GM18498 (cell line): ENCODE results near the gene SCAF1.
"Not testable (repeated sequence)": the region's sequence is repeated elsewhere in the genome, so short reads cannot be mapped to it uniquely, and the experiment has no call there.

Experiments
- ATAC-seq: cut with Tn5 transposase; IDR thresholded peaks from one replicate; pipeline ENCODE4 v1.9.1; 2021; ENCODE audit warnings: mild to moderate bottlenecking, moderate library complexity; ENCODE audit not compliant: unreplicated experiment

SCAF1 gene

DNA sequence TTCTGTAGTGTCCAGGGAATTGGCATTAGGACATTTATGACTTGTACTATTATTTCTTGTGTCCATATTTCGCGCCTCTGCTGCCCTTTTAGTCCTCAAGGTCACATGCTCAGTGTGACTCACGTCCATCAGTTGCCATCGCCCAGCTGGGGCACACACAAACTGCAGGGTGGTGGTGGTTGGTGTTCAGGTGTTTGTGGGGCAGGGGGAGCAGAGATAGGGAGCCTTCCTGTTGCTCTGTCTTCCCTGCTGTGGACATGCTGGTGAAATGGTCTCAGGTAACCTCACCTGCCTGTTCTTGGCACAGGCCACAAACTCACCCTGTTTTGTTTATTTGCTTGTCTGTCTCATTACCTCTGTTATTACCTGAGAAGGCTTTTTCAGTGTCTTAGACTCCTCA is 28.6 kb upstream of the SCAF1 start:
- no peak for ATAC-seq

DNA sequence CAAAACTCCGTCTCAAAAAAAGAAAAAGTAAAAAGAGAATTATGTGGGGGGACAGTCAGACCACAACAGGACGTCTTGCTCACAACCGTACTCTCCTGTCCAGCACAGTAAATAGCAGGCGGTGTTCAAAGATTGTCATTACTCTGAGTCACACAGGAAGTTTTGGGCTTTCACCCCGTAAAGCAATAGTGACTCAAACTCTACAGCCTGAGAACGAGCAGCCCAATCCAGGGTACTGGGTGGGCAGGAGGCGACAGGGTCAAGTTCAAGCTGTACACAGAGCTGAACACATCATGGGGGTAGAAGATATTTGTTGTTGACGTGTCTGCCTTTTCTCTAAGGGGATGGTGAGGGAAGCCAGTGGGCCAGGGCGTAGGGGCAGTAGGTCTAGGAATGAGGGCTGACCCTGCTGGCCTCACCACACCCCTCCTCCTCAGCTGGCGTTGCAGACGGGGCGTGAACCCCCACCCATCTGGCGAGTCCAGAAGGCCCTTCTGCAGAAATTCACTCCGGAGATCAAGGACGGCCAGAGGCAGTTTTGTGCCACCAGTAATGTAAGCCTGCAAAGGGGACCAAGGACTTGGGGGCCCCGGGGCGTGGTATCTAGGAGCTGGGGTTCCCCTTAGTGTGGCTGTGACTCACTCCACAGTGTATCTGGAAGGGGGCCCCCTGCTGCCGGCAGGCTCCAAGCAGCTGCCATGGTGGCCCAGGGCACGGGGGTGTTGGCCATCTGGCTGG is 27.7 kb upstream of the SCAF1 start:
- ATAC-seq = no peak

DNA sequence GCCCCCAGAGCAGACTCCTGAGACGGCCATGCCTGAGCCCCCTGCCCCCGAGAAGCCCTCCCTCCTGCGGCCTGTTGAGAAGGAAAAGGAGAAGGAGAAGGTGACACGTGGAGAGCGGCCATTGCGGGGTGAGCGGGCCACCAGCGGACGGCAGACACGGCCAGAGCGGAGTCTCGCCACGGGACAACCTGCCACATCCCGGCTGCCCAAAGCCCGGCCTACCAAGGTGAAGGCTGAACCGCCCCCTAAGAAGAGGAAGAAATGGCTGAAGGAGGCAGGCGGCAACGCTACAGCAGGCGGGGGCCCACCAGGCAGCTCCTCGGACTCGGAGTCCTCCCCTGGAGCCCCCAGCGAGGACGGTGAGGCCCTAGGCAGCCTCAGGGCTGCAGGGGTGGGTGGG is 26.1 kb upstream of the SCAF1 start:
- no peak for ATAC-seq

DNA sequence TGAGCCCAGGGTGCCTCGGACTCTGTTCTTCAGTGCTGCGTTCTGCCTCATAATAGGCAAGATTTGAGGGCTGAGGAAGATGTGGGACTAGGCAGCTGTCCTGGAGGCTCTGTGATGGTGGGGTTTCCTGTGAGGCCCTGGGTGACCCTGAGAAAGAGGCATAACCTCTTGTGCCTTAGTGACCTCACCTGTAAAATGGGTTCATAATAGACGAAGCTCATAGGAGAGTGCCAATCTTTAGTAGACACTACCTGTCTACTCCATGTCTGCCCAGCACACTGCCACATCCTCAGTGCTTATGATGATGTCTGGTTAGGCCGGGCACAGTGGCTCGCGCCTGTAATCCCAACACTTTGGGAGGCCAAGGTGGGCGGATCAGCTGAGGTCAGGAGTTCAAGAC is 25.5 kb upstream of the SCAF1 start:
- ATAC-seq = no peak

DNA sequence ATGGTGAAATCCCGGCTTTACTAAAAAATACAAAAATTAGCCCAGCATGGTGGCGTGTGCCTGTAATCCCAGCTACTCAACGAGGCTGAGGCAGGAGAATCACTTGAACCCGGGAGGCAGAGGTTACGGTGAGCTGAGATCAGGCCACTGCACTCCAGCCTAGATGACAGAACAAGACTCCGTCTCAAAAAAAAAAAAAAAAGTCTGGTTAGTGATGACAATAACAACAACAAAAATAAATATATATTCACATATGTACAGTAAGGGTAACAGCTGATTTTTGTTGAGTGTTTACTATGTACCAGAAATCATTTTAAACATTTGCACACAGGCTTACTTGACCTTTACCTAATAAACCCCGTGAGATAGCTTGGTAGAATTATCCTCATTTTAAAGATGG is 25.1 kb upstream of the SCAF1 start:
- ATAC-seq = no peak

DNA sequence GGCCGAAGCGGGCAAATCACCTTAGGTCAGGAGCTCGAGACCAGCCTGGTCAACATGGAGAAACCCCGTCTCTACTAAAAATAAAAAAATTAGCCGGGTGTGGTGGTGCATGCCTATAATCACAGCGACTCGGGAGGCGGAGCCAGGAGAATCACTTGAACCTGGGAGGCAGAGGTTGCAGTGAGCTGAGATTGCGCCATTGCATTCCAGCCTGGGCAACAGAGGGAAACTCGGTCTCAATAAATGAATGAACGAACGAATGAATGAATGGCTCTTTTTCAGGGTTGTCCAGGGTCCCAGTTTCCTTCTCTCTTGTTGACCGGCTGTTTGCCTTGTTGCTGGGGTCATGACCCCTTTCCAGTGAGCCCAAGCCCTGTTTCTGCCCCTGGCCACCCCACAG is 24.1 kb upstream of the SCAF1 start:
- ATAC-seq = not testable (repeated sequence)

DNA sequence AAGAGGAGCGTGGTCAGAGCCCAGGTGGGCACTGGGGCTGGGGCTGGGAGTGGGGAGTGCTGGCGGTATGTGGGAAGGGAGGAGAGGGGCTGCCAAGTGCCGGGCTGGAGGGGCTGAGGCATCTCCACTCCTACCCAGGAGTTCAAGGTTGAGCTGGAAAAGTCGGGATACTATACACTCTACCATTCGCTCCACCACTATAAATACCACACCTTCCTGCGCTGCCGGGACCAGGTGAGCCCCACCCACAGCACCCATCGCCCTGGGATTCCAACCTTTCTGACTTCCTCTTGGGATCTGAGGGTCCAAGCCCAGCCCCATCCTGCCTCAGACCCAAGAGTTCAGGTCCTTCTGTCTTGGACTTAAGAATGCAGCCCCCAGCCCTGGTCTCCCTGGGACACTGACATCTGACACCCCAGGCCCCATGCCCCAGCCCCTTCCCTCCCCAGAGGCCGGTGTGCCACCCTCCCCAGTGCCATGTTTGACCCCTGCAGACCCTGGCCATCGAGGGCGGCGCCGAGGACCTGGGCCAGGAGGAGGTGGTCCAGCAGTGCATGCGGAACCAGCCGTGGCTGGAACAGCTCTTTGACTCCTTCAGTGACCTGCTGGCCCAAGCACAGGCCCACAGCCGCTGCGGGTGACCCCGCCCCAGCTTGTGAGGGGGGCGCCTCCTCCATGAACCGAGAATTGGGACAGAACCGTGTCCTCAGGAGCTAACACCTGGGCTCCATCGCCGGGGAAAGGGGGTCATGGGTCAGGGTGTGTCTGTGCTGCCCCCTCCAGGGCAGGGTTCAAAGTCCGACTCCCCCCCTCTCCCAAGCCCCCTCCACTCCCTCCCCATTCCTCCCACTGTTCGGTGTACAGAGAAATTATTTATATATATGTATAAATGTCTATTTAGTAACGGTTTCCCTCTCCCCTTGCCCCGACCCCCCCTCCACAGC is 16.8 kb upstream of the SCAF1 start:
- ATAC-seq = no peak

DNA sequence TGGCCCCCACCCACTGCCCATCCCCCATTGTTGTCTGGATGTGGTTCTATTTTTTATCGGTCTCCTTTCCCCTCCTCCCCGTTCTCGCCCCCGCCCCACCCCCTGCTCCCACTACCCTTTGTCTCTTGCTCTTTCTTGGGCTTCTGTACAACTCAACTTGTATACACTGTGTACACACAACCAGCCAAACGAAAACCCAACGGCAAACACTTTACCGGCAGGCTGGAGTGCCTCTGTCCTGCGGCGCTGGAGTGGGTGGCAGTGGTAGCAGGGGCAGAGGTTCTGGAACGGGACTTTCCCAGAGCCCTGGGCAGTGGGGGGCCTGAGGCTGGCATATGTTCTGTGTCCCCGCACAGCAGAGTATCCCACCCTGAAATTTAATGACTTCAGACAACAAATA is 15.8 kb upstream of the SCAF1 start:
- ATAC-seq = no peak

DNA sequence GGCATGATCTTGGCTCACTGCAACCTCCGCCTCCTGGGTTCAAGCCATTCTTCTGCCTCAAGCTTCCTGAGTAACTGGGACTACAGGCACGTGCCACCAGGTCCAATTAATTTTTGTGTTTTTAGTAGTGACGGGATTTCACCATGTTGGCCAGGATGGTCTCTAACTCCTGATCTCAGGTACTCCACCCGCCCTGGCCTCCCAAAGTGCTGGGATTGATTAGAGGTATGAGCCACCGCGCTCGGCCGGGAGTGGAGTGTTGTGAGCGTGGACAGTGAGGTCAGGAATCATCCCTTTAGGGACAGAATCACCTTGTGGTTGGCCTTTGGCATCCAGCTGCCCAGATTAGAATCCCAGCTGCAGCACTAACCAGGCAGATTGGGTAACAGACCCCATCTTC is 12.3 kb upstream of the SCAF1 start:
- ATAC-seq = no peak

DNA sequence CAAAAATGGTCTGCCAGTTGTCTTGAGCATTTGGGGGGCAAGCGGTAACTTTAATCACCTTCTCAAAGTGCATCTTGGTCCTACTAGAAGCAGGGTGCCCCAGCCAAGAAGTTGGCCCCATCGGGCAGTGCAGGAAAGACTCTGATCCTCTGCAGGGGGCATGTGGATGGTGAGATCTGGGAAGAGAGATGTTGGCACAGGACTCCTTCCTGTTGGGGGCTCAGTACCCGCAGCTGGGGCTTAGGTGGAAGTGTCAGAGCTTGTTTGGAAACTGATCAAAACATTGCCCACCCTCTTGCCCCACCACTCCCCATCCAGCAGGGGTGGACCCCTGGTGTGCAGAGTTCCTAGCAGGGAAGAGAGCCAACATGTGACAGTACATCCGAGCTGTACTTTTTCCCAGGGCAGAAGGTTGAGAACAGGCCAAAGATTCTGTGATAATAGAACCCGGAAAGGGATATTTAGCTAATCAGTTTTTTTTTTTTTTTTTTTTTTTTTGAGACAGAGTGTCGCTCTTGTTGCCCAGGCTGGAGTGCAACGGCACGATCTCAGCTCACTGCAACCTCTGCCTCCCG is 10.9 kb upstream of the SCAF1 start:
- ATAC-seq = no peak

DNA sequence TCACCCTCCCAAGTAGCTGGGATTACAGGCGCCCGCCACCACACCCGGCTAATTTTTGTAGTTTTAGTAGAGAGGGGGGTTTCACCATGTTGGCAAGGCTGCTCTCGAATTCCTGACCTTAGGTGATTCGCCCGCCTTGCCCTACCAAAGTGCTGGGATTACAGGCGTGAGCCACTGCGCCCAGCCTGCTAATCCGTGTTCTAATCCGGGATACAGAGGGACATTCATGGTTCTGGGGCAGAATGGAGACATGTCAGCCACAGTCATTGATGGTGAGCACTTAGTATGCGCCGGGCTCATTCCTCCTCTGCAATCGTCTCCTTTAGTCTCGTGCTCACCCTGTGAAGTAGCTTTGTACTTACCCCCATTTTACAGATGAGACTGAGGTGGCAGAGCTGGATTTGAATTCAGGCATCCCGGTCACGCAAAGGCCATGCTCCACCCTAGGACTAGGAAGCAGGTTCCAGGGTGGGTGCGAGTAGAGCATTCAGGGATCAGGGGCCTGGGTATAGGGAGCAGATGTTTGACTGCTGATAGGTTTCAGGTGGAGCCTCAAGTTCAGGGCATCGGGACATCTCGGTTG is 10.3 kb upstream of the SCAF1 start:
- ATAC-seq = no peak

DNA sequence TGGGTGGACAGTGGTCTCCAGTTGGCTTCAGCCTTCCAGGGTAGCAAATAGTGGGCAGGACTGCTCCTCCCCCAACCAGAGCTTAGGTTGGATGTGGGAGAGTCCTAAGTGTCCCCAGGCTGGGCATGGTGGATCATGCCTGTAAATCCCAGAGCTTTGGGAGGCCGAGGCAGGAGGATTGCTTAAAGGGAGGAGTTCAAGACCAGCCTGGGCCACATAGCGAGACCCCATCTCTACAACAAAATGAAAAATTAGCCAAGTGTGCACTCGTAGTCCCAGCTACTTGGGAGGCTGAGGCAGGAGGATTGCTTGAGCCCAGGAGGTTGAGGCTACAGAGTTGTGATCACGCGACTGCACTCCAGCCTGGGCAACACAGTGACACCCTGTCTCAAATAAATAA is 9.4 kb upstream of the SCAF1 start:
- ATAC-seq = no peak

DNA sequence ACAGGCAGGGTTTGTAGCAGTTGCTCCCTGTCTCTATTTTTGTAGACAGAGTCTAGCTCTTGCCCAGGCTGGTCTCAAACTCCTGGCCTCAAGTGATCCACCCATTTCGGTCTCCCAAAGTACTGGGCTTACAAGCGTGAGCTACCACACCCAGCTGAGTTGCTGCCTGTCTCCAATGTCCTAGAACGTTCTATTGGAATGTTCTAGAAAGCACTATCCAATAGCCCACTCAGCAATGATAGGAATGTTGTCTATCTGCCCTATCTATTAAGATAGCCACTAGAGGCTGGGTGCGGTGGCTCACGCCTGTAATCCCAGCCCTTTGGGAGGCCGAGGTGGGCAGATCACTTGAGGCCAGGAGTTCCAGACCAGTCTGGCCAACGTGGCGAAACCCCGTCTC is 8.7 kb upstream of the SCAF1 start:
- not testable (repeated sequence) for ATAC-seq

DNA sequence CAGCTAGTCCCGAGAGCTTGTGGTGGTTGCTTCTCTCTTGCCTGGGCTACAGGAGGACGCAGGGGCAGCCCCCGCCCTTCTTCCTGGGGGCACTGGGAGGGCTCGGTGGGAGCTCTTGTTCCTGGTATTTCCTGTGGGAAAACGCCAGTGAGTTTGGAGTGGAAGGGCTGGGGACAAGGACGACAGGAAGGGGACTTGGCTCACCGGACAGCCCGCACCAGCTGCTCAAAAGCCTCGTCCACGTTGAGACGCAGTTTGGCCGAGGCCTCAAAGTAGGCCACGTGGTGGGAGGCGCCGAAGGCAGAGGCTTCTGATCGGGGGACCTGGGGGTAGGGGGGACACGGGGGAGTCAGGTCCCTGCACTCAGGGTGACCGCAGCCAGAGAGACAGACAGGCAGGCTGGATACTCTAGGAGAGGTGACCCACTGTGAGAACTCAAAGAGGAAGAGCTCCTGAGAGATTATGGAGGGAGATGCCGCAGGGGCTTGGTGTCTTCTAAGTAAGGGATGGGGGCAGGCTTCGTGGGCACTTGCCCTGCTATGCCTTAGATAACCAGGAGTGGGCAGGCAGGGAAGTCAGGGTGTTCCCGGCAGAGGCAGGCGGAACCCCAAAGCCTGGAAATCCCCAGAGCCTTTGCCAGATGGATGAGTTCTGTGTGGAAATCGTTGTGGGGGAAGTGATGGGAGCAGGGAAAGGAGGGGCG is 6.3 kb upstream of the SCAF1 start:
- no peak for ATAC-seq

DNA sequence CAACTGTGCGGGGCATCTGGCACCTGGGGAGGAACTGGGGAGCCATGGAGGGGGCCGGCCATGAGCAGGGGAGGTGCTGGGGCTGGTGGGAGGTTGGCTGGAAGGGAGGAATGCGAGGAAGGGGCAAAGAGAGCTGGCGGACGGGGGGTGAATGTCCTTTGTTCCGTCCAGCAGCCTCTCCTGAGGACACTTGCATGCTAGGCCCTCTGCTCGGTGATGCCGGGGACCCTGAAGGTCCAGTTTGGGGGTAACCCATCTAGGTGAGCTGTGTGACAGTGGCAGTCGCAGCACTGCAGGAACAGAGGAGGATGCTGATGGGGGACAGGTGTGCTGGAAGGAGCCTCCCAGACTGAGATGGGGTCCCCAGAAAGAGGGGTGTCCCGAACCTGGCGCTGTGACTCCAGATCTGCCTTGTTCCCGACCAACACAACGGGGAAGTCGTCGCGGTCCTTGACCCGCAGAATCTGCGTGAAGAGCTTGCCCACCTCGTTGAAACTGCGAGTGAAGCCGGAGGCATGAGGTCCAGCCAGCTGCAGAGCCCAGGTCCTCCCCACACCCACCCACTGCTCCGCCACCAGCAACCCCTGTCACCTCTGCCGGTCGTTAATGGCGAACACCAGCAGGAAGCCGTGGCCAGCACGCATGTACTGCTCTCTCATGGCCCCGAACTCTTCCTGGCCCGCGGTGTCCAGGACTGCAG is 5.6 kb upstream of the SCAF1 start:
- no peak for ATAC-seq

DNA sequence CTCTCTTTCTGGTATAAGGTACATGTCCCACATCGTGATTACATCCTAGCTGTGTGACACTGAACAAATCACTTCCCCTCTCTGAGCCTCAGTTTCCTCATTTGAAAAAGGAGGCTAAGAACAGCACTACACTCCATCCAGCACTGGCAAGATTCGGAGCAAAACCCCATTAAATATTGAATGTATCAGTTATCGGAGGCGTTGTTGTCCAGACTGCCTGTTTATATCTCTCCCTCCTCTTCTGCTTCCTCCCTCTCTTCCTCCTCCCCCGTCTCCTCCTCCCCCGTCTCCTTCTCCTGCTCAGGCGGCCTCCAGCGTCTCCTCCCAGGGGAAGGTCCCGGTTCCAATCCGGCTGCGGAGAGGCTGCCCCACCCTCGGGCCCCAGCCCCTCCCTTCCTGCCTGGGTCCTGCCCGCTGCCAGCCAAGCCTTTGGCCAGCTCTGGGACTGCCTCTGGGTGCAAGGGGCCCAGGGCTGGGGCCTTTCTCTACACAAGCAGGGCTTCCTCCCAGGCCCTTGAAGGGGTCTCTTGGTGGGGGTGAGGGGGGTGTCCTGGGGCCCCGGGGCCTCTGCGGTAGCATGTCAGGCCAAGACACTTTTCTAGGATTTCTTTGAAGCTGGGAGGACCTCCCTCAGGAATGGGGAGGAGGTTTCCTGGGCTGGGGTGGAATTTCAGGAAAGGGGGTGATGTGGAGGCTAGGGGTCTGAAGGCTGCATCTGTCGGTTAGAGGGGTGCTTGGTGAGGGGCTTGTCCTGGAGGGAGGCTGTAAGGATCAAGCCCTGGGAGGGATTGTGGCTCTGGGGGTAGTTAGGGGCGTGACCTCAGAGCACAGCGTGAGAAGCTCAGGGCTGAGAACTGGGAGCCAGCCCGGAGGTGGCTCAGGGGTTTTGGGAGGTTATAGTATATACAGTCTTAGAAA is 3.9 kb upstream of the SCAF1 start:
- ATAC-seq = no peak

DNA sequence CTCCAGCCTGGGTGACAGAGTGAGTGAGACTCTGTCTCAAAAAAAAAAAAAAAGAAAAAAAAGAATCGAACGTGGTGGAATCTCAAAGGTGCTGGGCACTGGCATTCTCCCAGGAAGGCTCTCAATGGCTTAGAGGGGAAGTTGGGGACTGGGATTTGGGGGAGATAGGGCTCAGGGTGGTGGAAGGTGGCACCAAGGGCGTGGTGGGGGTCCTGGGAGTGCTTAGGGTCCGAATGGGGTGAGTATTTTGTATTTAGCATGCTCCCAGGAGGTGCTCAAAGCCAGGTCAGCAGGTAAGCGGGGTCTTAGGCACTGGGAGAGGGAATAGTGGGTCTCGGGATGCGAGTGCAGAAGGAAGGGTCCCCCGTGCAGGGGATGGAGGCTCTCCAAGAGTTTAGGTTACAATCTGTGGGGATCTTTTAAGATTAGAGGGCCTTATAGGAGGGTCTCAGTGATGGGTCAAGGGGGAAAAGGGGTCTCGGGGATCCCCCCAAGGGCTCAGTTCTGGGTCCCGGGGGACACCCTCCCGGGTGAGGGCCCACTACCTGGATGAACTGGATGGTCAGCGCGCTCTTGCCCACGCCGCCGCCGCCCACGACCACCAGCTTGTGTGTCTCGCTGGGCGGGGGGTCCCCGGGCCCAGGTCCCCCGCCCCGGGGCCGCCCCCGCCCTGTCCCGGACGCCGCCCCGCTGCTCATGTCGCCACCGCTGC is 2.5 kb upstream of the SCAF1 start:
- no peak for ATAC-seq

DNA sequence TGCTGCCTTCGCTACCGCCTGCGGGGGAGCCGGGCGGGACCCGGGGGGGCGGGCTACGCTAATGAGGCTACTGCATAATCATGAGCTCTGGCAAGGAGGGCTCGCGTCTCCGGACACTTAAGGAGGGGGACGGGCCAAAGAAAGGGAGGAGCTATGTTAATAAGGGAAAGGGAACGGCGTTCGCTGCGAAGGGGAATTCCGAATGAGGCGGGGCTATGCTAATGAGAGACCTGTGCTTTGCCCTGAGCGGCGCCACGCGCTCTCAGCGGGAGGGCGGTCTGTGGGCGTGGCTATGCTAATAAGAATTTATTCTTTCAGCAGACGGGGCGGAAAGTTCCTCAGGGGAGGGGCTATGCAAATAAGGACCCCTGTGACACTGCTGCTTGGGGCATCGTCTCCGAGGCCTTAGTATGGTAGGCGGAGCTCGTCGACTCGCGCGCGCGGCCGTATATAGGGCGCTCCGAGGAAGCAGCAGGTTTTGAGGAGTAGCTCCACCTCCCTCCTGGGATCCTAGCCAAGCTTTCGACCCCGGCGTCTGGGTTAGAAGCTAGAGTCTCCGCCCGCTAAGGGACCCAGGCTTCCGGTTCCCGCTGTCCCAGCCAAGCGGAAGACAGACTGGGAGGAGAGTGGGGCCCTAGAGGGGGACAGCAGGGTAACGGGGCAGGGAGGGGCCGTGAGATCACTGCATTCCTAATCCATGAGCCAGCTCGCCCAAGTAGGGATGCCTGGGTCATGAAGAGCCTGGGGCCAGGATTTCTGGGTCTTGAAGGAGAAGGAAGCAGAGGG is 1.7 kb upstream of the SCAF1 start, which contains the start of gene RRAS:
Gene RRAS, minus strand, starts transcription at position 31 of the 786 bp plus-strand sequence. CDS start 45 bp downstream, outside the sequence.
- ATAC-seq = peak; percentile 60
